ENCODE results near the gene RASAL2.
A peak's percentile ranks its signal among the peaks of the same experiment; 100 is the strongest.

The RASAL2 gene

DNA sequence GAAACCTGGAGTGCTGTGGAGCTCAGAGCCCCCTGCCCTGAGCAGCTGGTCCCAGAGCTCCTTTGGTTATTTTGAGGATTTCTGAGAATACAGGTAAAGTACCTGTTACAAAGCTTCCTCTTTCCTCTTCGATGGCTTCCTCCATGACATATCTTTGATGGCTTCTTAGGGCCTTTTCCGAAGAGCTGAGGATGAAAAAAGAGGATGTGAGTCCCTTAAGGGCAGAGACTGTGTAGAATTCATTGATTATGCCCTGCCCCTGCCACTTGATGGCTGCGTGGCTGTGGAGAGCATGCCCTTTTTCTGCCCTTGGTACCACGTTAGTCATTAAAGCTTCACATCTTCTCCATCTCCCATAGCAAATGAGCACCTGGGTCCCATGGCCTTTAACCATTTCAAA, 433.2 kb downstream of the RASAL2 start:
- in situ Hi-C loops (cut with HindIII; ENCODE audit: low pct_ligation_motif_present, low pct_unique_long_range_greater_than_20kb, low sequenced_read_pairs): loop anchor here (25.0 kb wide), 1 partner anchor 485 kb away; no protein-coding TSS in a partner anchor

DNA sequence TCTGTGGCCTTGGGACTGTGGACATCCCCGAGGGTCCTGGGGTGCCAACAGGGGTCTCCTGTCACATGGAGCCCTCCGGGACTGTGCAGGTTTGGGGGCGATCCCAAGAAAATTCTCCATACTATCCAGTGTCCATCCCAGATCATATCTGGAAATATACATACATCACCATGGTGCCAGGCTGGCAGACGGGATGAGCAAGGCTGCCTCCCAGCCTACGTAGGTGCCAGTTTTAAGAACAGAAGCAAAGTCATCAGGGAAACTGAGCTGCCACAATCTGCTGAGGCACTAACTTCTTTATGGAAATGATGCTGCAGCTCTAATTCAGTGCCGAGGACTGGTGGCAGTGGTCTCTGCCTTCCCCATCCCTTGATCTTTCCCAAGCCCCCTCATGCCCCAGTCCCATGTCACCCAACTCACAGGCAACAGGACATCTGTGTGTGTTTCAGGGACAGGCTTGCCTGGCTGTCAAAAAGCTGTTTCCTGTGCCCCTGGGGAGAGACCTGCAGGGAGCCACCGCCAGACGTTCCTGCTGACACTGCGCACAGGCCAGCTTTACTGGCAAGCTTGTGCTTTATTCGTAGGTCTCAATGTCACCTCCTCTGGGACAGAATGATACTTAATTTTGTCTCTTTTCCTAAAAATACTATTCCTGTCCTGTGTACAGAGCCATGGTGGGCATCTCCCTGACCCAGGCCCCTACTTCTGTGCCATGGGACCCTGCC, 434.5 kb downstream of the RASAL2 start:
- in situ Hi-C loops (cut with HindIII; ENCODE audit: low pct_ligation_motif_present, low pct_unique_long_range_greater_than_20kb, low sequenced_read_pairs): loop anchor here (25.0 kb wide), 1 partner anchor 484 kb away; no protein-coding TSS in a partner anchor
- no peak for DNase-seq

More for the DNA sequence above, 433.2 kb downstream of the RASAL2 start:
- DNase-seq: no peak

DNA sequence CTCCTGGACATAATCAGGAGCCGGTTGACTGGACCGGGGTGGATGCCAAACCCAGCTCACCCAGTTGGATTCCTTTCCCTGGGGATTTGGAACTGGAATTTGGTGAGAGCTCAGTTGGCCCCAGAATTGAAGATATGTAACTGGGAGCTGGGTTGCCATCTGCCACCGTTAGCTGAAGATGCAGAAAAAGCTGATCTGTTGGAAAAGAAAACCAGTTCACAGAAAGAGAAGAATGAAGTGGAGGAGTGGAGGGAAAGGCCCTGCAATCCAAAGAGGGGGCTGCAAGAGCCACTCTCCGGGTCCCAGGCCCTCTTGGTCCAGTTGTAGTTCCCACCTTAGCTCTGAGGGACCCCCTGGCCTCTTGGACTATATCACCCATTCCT, 435.0 kb downstream of the RASAL2 start:
- no peak for DNase-seq
- in situ Hi-C loops (cut with HindIII; ENCODE audit: low pct_ligation_motif_present, low pct_unique_long_range_greater_than_20kb, low sequenced_read_pairs): loop anchor here (25.0 kb wide), 1 partner anchor 483 kb away; no protein-coding TSS in a partner anchor

DNA sequence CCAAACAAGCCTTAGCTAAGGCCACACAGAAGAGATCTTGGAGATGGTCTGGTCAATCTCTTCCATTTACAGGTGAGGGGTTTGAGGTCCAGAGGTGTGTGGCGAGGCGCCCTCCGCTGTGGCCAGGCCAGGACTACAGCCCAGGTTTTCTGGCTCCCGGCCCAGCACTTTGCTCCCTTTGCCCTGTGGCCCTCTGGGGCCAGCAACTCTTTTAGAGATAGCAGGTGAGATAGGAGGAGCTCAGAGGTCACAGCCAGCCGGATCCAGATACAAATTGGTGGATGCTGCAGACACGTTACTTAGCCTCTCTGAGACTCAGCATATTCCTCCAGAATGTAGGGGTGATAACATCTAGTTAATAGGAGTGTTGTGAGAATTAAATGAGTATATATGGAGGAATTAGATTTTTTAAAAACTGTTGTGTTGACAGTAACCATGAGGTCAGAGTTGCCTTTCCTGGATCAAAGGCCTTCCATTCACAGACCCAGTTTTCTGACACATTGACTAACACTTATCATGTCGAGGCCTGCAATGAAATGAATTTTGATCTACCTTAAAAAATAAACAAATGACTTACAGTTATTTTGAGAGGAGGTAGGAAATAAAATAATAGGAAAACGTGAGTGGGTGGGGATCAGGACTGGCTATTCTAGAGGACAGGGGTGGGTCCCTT, 435.6 kb downstream of the RASAL2 start:
- no peak for DNase-seq
- in situ Hi-C loops (cut with HindIII; ENCODE audit: low pct_ligation_motif_present, low pct_unique_long_range_greater_than_20kb, low sequenced_read_pairs): loop anchor here (25.0 kb wide), 1 partner anchor 483 kb away; no protein-coding TSS in a partner anchor

DNA sequence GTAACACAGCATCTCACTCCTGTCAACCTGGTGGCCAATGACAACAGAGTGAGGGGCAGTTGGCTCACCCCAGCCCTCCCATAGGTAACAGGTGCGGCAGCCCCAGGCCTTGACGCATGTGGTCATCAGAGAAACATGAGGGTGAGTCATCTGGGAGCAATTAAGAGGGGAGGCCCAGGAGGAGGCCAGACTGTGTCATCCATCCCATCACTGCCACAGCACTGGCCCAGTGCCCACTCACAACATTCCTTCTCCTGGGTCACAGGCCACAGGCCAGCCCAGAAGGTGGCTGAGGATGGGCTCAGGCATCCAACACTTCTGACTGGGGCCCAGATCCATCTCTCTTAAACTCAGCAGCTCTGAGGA, 436.1 kb downstream of the RASAL2 start:
- in situ Hi-C loops (cut with HindIII; ENCODE audit: low pct_ligation_motif_present, low pct_unique_long_range_greater_than_20kb, low sequenced_read_pairs): loop anchor here (25.0 kb wide), 1 partner anchor 482 kb away; no protein-coding TSS in a partner anchor
- peak; percentile 88 for DNase-seq

DNA sequence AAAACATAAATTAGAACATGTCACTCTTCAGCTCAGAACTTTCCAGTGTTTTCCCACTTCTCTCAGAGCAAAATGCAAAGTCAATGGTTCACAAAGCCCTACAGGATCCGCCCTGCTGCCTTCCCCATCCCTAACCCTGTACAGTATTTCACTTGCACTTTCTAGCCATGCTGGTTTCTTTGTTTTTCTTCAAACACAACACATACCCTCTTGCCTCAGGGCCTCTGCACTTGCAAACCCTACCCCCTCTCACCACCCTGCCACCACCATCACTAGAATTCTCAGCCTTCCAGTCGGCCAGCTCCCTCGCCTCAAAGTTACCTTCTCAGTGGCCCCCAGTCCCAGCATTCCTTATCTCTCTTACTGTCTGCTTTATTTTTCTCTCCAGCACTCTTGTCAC, 436.6 kb downstream of the RASAL2 start:
- DNase-seq: no peak
- in situ Hi-C loops (cut with HindIII; ENCODE audit: low pct_ligation_motif_present, low pct_unique_long_range_greater_than_20kb, low sequenced_read_pairs): loop anchor here (25.0 kb wide), 1 partner anchor 482 kb away; no protein-coding TSS in a partner anchor

DNA sequence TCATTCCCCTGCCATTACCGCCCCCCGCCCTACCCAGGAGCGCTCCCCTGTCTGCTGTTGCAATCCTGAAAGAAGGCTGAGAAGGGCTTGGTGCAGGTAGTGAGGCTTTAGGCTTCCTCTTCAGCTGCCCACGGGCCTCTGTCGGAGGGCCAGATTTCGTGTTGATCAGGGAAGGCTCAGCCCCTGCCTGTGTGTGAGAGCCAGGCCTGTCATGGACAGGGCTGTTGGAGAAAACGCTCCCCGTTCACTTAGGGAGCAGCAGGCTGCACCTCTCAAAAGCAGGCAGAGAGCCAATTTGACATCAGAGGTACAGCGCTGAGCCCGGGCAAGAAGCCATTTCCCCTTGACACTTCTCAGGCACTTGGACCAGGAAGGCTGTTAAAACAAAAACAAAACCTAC, 438.0 kb downstream of the RASAL2 start:
- no peak for DNase-seq
- in situ Hi-C loops (cut with HindIII; ENCODE audit: low pct_ligation_motif_present, low pct_unique_long_range_greater_than_20kb, low sequenced_read_pairs): loop anchor here (25.0 kb wide), 1 partner anchor 480 kb away; no protein-coding TSS in a partner anchor

DNA sequence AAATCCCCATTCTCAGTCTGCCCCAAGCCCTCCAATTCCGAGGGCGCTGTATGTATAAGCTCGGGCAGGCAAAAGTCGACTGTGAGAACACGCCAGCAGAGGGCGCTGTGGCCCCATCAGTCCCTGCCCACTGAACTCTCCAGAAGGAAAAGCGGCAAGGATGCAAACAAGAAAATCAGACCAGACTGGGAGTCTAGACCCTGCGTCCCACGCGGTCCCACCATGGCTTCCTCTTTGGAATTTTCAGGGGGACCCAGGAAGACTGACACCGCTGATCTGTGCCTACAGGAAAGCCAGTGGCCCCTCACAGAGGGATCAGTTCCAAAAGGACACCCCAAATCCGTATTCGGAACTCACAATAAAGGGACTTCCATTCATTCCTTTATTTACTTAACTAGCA, 438.5 kb downstream of the RASAL2 start:
- in situ Hi-C loops (cut with HindIII; ENCODE audit: low pct_ligation_motif_present, low pct_unique_long_range_greater_than_20kb, low sequenced_read_pairs): loop anchor here (25.0 kb wide), 1 partner anchor 480 kb away; no protein-coding TSS in a partner anchor
- peak; percentile 85 for DNase-seq

DNA sequence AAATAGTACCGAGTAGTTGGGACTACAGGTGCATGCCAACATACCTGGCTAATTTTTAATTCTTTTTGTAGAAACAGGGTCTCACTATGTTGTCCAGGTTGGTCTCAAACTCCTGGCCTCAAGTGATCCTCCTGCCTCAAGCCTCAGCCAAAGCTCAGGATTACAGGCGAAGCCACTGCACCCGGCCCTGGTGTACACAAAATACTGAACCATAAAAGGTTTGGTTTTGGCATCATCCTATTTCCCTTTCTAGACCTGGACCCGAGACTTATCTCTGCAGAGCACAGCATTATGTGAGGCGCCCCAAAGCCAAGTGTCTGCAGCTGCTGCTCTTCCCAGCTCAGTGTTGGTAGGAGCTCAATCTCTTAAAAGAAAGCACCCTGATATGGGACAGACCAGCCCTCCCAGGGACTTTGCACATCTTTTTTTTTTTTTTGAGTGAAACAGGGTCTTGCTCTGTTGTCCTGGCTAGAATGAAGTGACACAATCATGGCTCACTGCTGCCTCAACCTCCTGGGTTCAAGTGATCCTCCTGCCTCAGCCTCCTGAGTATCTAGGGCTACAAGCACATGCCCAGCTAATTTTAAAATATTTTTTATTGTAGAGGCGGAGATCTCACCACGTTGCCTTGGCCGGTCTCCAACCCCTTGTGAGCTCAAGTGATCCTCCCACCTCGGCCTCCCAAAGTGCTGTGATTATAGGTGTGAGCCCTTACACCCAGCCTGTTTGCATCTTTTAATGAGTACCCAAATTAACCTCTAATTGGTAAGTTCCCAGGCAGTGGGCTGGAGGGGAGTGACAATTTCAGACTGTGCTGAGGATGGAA, 439.4 kb downstream of the RASAL2 start:
- no peak for DNase-seq

More for the DNA sequence above, 439.4 kb downstream of the RASAL2 start:
- in situ Hi-C loops (cut with HindIII; ENCODE audit: low pct_ligation_motif_present, low pct_unique_long_range_greater_than_20kb, low sequenced_read_pairs): loop anchor here (25.0 kb wide), 1 partner anchor 479 kb away; no protein-coding TSS in a partner anchor

Measured in ACHN (cell line).